ENCODE data around the gene LOX.

DNA sequence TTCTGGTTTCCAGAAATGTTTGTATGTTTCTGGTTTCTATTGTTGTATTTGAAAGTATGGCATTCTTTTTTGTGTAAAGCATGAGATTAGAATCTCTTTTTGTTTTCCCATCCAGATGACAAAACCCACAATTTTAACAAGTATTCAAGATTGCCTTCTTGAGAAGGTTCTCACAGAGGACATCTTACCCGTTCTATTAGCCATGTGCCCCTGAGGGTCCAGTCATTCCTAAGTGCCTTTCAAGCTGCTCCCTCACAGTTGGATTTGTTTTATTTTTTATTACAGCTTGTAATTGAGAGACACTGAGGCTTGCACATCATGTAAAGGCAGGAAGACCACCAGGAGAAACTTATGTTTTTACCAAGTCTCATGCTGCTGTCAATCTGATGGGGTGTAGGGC is 19.3 kb upstream of the LOX start:
- TF ChIP-seq, protein P1, sequence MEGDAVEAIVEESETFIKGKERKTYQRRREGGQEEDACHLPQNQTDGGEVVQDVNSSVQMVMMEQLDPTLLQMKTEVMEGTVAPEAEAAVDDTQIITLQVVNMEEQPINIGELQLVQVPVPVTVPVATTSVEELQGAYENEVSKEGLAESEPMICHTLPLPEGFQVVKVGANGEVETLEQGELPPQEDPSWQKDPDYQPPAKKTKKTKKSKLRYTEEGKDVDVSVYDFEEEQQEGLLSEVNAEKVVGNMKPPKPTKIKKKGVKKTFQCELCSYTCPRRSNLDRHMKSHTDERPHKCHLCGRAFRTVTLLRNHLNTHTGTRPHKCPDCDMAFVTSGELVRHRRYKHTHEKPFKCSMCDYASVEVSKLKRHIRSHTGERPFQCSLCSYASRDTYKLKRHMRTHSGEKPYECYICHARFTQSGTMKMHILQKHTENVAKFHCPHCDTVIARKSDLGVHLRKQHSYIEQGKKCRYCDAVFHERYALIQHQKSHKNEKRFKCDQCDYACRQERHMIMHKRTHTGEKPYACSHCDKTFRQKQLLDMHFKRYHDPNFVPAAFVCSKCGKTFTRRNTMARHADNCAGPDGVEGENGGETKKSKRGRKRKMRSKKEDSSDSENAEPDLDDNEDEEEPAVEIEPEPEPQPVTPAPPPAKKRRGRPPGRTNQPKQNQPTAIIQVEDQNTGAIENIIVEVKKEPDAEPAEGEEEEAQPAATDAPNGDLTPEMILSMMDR (IDR thresholded peaks at IDR 0.05; ENCODE audit: insufficient read depth, low read length): no peak
- no peak for TF ChIP-seq POLR2AphosphoS5 (IDR thresholded peaks at IDR 0.05; ENCODE audit: low read depth)

All from HL-60 (cell line).